Fibroblast of lung (primary cell): ENCODE results near the gene ZW10. TPM values are rescaled to one million over a fixed set of nuclear protein-coding genes. Genes with fewer than 3 reads are reported as not detected.
A peak's percentile ranks its signal among the peaks of the same experiment; 100 is the strongest.

Experiments used
- DNase-seq, 2 donors: peaks; one replicate each; pipeline versions ENCODE4 v3.0.0 to v3.0.0-alpha.2; 2010; ENCODE audit warnings: low read depth in 2 of 2
- H2AFZ ChIP-seq: 2 replicates; pipeline ENCODE4 v1.5.1; 2012; ENCODE audit warnings: low read length, control low read depth, inconsistent platforms
- H3K27ac ChIP-seq: 2 replicates; pipeline ENCODE4 v1.5.1; 2011; ENCODE audit warnings: low read length, control low read depth; ENCODE audit not compliant: insufficient read depth
- H3K27me3 ChIP-seq: 2 replicates; pipeline ENCODE4 v1.5.1; 2011; ENCODE audit warnings: mild to moderate bottlenecking, low read length; ENCODE audit not compliant: control insufficient read depth, insufficient read depth
- H3K36me3 ChIP-seq: 2 replicates; pipeline ENCODE4 v1.5.1; 2011; ENCODE audit warnings: low read length; ENCODE audit not compliant: control insufficient read depth, insufficient read depth
- H3K4me1 ChIP-seq: 2 replicates; pipeline ENCODE4 v1.5.1; 2011; ENCODE audit warnings: low read length; ENCODE audit not compliant: control insufficient read depth, insufficient read depth; ENCODE audit errors: extremely low read depth
- H3K4me2 ChIP-seq: 2 replicates; pipeline ENCODE4 v1.5.1; 2011; ENCODE audit warnings: low read length, control low read depth; ENCODE audit not compliant: insufficient read depth; ENCODE audit errors: extremely low read depth
- H3K4me3 ChIP-seq, 4 experiments: fragments of 200-600 bp in 1 of 4; sonication (generic) in 1 of 4; replicated peaks in 1 of 4; 2 replicates each; pipeline ENCODE4 v1.5.1; 2011 to 2016; ENCODE audit warnings: low read length in 4 of 4, low read depth in 3 of 4, mild to moderate bottlenecking in 3 of 4, control low read depth in 2 of 4, inconsistent platforms in 1 of 4, mixed read lengths in 1 of 4; ENCODE audit not compliant: insufficient read depth in 1 of 4; ENCODE audit errors: control extremely low read depth in 1 of 4
- H3K79me2 ChIP-seq: 2 replicates; pipeline ENCODE4 v1.5.1; 2012; ENCODE audit warnings: mild to moderate bottlenecking, low read length, inconsistent platforms; ENCODE audit not compliant: control insufficient read depth, insufficient read depth
- H3K9ac ChIP-seq: 2 replicates; pipeline ENCODE4 v1.5.1; 2011; ENCODE audit warnings: mild to moderate bottlenecking, low read length, control low read depth; ENCODE audit not compliant: insufficient read depth
- H3K9me3 ChIP-seq: 2 replicates; pipeline ENCODE4 v1.5.1; 2012; ENCODE audit warnings: low read depth, low read length; ENCODE audit not compliant: control insufficient read depth, insufficient read depth
- H4K20me1 ChIP-seq: 2 replicates; pipeline ENCODE4 v1.5.1; 2011; ENCODE audit warnings: low read length; ENCODE audit not compliant: control insufficient read depth, insufficient read depth; ENCODE audit errors: extremely low read depth
- EZH2 ChIP-seq: IDR thresholded peaks from 2 replicates; pipeline ENCODE4 v1.5.1; 2012; ENCODE audit warnings: low read length, control low read depth, mild to moderate bottlenecking; ENCODE audit errors: missing control alignments
- polyA plus RNA-seq, 2 donors: library from polyadenylated mRNA; depleted of rRNA in 1 of 2; stranded (reverse) in 1 of 2; unstranded in 1 of 2; fragments of >200 nt; gene quantifications; 2 replicates each; pipeline ENCODE4 v1.2.1, GENCODE V29; 2011 to 2012; ENCODE audit warnings: missing spikeins in 1 of 2
- total RNA-seq: library from RNA; depleted of rRNA; stranded (reverse); fragments of >200 nt; gene quantifications from 2 replicates; pipeline ENCODE4 v1.2.1, GENCODE V29; 2014
- TF ChIP-seq, protein P1 (sequence below), 2 donors: IDR thresholded peaks in 1 of 2; conservative IDR thresholded peaks in 1 of 2; 1 replicate in 1 of 2; 2 replicates in 1 of 2; pipeline ENCODE4 v1.5.1; 2011 to 2012; ENCODE audit warnings: low read length in 2 of 2, control low read depth in 1 of 2, inconsistent platforms in 1 of 2, low read depth in 1 of 2, mild to moderate bottlenecking in 1 of 2

Gene ZW10
- total and polyA plus RNA-seq, 2 donors (not counting 1 experiment from before 2014, with no cell fraction given), result 13.5 to 15.4 TPM

DNA sequence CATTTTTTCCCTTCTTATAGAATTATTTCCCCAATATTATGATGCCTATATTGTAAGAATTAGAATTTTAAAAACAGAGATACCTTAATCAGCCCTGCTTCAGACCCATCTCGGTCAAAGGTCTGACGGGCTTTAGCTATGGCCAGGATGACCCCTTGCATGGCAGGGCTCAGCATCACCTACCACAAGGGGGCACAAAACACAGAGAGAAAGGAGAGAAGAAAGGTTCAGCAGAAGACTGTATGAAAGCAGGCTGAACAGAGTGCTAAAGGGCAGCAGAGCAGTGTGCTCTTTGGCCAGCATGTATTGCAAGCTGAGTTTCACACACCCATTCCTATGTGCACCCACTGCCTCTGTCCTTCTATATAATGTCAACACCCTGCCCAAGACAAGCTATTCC is 32.9 kb upstream of the ZW10 start:
- Histone ChIP-seq H3K79me2 (no peaks in the 10 kb centered on the region), H3K27ac (no peak overlapping the region), H3K9ac (no peak overlapping the region), H3K27me3 (no peaks in the 10 kb centered on the region), H3K4me2 (no peak overlapping the region), H2AFZ (no peak overlapping the region), H3K9me3 (no peaks in the 10 kb centered on the region), H3K36me3 (no peaks in the 10 kb centered on the region), H4K20me1 (no peaks in the 10 kb centered on the region), H3K4me3 (no peak overlapping the region), H3K4me1 (no peaks in the 10 kb centered on the region)
- DNase-seq, result peak; percentile 3
- TF ChIP-seq, protein P1, sequence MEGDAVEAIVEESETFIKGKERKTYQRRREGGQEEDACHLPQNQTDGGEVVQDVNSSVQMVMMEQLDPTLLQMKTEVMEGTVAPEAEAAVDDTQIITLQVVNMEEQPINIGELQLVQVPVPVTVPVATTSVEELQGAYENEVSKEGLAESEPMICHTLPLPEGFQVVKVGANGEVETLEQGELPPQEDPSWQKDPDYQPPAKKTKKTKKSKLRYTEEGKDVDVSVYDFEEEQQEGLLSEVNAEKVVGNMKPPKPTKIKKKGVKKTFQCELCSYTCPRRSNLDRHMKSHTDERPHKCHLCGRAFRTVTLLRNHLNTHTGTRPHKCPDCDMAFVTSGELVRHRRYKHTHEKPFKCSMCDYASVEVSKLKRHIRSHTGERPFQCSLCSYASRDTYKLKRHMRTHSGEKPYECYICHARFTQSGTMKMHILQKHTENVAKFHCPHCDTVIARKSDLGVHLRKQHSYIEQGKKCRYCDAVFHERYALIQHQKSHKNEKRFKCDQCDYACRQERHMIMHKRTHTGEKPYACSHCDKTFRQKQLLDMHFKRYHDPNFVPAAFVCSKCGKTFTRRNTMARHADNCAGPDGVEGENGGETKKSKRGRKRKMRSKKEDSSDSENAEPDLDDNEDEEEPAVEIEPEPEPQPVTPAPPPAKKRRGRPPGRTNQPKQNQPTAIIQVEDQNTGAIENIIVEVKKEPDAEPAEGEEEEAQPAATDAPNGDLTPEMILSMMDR (conservative IDR thresholded peaks at IDR 0.05 in 1 of 2, IDR thresholded peaks at IDR 0.05 in 1 of 2; ENCODE audit: low read depth in 1 of 2, low read length in 2 of 2), result peak; percentile 13 to 34
- TF ChIP-seq EZH2, result no peak

DNA sequence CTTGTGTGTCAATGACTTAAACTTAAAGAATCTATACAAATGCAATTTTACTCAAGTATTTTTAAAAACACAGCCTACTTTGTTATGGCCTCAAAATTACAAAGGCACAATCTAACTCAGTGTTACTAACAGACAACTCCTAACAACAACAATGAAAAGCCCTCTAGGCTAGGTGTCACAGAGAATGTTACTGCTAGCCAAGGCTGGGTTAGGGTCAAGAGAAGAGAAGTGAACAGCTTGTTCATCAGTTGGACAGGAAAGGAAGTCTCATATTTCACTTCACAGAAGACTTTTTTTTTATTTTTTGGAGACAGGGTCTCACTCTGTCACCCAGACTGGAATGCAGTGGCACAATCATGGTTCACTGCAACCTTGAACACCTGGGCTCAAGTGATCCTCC is 32.1 kb upstream of the ZW10 start:
- H3K27me3 ChIP-seq, result no peaks in the 10 kb centered on the region
- H3K27ac ChIP-seq, result no peak overlapping the region
- peaks cover 2% of the 10 kb centered on the region for H3K36me3 ChIP-seq
- H3K9ac ChIP-seq, result no peak overlapping the region
- DNase-seq, result no peak
- no peak overlapping the region for H3K4me3 ChIP-seq
- H3K4me2 ChIP-seq, result no peak overlapping the region
- TF ChIP-seq, protein P1 (conservative IDR thresholded peaks at IDR 0.05 in 1 of 2, IDR thresholded peaks at IDR 0.05 in 1 of 2; ENCODE audit: low read depth in 1 of 2, low read length in 2 of 2), result no peak
- TF ChIP-seq EZH2, result no peak
- H2AFZ ChIP-seq, result no peak overlapping the region
- H3K4me1 ChIP-seq, result no peaks in the 10 kb centered on the region
- H4K20me1 ChIP-seq, result no peaks in the 10 kb centered on the region
- no peaks in the 10 kb centered on the region for H3K79me2 ChIP-seq
- H3K9me3 ChIP-seq, result no peaks in the 10 kb centered on the region

DNA sequence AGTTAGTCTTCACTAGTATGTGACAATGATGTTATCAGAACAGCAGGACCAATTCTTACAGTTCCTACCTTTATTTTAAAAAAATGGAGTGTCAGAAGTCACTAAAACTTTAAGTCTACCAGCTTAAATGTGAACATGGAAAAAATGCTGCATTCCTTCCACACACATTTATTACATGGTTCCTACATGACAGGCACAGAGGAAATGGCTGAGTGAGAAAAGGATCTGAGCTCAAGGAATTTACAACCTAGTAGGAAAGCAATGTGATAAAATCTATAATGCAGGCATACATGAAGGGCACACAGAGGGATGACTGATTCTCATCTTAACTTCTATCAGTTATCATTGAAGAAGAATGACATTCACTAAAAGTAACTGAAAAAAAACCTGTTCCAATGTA is 29.1 kb upstream of the ZW10 start:
- Histone ChIP-seq H2AFZ (no peak overlapping the region), H3K27ac (no peak overlapping the region), H3K4me3 (no peak overlapping the region), H3K4me1 (no peaks in the 10 kb centered on the region), H3K9ac (no peak overlapping the region), H3K27me3 (no peaks in the 10 kb centered on the region), H3K79me2 (no peaks in the 10 kb centered on the region), H3K9me3 (no peaks in the 10 kb centered on the region), H4K20me1 (no peaks in the 10 kb centered on the region), H3K4me2 (no peak overlapping the region), H3K36me3 (peaks cover 2% of the 10 kb centered on the region)
- TF ChIP-seq, protein P1 (conservative IDR thresholded peaks at IDR 0.05 in 1 of 2, IDR thresholded peaks at IDR 0.05 in 1 of 2; ENCODE audit: low read depth in 1 of 2, low read length in 2 of 2), result no peak
- no peak for TF ChIP-seq EZH2
- DNase-seq, result no peak
